Spinal cord (tissue), 10 donors: ENCODE measurements around the gene KCND3. TPM values are rescaled to one million over a fixed set of nuclear protein-coding genes. Genes with fewer than 3 reads are reported as not detected.

Source experiments
- DNase-seq, 6 donors: peaks; one replicate each; pipeline versions ENCODE4 v3.0.0 to v3.0.0-alpha.2; 2013 to 2015; ENCODE audit warnings: low spot score in 6 of 6, low read depth in 4 of 6
- H3K27ac ChIP-seq: one replicate; pipeline ENCODE4 v1.5.1; 2013; ENCODE audit warnings: low read depth, low read length, control low read depth
- H3K27me3 ChIP-seq: one replicate; pipeline ENCODE4 v1.6.1; 2013; ENCODE audit warnings: low read length; ENCODE audit not compliant: control insufficient read depth, insufficient read depth
- H3K36me3 ChIP-seq: one replicate; pipeline ENCODE4 v1.6.1; 2013; ENCODE audit warnings: low read length; ENCODE audit not compliant: control insufficient read depth, insufficient read depth
- H3K4me1 ChIP-seq: one replicate; pipeline ENCODE4 v1.6.1; 2013; ENCODE audit warnings: low read length; ENCODE audit not compliant: control insufficient read depth, insufficient read depth
- H3K4me3 ChIP-seq: one replicate; pipeline ENCODE4 v1.5.1; 2013; ENCODE audit warnings: low read depth, low read length, control low read depth
- H3K9me3 ChIP-seq: one replicate; pipeline ENCODE4 v1.6.1; 2013; ENCODE audit warnings: low read length; ENCODE audit not compliant: control insufficient read depth, insufficient read depth
- WGBS: methylation state at CpG from one replicate; pipeline ENCODE4 v1.1.5; 2013; ENCODE audit warnings: missing lambda C conversion rate; ENCODE audit not compliant: insufficient coverage; 5-methylcytosine and 5-hydroxymethylcytosine counted together
- polyA plus RNA-seq, 2 donors: library from polyadenylated mRNA; unstranded; fragments of 120-200 nt; gene quantifications; one replicate each; pipeline ENCODE4 v1.2.1, GENCODE V29; 2013; ENCODE audit not compliant: insufficient read length in 2 of 2
- total RNA-seq, 2 donors: library from RNA; depleted of rRNA in 1 of 2; stranded (reverse); fragments of 120-200 nt in 1 of 2; fragments of >200 nt in 1 of 2; gene quantifications; one replicate each; pipeline versions ENCODE4 v1.2.3 to v1.2.4, GENCODE V29; 2013 to 2014
- donor health status: healthy.

Gene KCND3
- total and polyA plus RNA-seq, 4 donors, result 9.5 to 35.8 (median 23.3) TPM

DNA sequence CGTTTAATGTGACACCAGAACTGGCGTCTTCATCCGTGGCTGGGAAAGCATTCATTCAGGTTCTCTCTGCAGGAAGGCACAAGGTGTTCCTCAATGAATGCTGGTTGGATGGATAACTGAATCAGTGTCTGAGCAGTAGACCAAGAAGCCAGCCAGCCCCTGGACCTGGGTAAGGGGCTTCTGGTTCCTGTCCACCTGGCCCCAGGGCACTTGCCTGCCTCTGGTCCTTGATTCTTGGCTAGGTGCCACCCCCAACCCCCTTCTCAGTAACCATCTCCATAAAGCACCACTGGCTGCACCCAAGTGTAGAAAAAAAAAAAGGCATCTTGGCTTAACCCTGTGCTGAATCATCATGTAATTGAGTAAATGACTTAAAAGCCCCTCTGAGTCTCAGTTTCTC is 59.1 kb downstream of the KCND3 start:
- no peak for DNase-seq
- WGBS, result 71% methylated on average over 3 of the region's 3 CpGs
- Histone ChIP-seq H3K9me3 (no peaks in the 10 kb centered on the region), H3K4me1 (peaks cover 18% of the 10 kb centered on the region), H3K4me3 (no peak overlapping the region), H3K36me3 (no peaks in the 10 kb centered on the region), H3K27me3 (no peaks in the 10 kb centered on the region), H3K27ac (no peak overlapping the region)

DNA sequence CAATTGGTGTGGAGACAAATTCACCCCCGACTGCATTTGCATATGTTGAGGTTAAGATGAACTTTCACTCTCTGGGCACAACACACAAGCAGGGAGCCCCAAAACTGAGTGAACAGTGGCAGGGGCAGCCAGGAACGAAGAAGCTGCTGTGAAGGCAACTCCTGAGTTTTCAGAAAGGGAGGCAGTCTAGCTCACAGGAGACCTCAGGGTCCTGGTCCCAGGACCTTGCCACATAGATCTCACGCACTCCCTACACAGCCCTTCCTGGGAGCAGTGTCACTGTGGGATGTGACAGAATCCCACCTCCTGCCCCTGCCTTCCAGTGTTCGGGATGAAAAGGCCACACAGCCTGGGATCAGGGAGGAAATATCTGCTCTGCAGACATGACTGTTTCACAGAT is 60.9 kb downstream of the KCND3 start:
- H3K4me3 ChIP-seq, result no peak overlapping the region
- no peak for DNase-seq
- H3K4me1 ChIP-seq, result peaks cover 25% of the 10 kb centered on the region
- WGBS, result 73% methylated on average over 3 of the region's 4 CpGs
- H3K9me3 ChIP-seq, result no peaks in the 10 kb centered on the region
- H3K27ac ChIP-seq, result no peak overlapping the region
- no peaks in the 10 kb centered on the region for H3K27me3 ChIP-seq
- H3K36me3 ChIP-seq, result no peaks in the 10 kb centered on the region

DNA sequence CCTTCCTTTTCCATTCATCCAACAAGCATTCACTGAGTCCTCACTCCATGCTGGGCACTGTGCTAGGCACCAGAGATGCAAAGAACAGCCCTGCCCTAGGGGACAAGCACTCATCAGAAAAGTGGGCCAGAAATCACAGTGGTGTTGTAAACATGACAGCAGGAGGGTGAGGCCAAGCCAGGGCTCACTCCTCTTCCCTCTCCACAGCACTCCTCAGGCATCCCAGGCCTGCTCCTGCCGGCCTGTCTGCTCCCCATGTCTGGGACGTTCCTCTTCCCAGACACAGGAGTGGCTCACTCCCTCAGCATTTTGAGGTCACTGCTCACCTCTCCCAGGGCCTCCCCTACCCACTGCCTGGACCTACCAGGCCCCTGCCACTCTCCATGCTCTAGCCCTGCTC is 61.8 kb downstream of the KCND3 start:
- Histone ChIP-seq H3K4me3 (no peak overlapping the region), H3K4me1 (peaks cover 25% of the 10 kb centered on the region), H3K9me3 (no peaks in the 10 kb centered on the region), H3K27ac (no peak overlapping the region), H3K36me3 (no peaks in the 10 kb centered on the region), H3K27me3 (no peaks in the 10 kb centered on the region)
- WGBS, result 46% methylated on average over 2 of the region's 2 CpGs
- no peak for DNase-seq

DNA sequence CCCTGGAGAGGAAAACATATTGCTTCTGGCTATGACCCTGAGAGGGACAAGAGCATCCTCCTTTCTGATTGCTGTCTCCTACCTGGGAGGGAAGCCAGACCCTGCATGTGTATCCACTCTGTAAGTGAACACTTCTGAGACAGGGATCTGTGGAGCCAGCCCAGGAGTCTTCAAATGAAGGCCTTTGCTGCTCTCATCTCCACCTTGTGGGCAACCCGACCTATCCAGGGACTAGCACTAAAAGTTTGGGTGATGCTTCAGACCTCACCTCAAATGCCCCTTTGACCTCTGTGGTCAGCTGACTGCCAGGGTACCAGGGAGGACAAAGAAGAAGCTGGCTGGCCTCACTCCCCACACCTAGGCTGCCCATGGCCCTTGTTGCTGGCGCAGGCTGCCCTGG is 64.7 kb downstream of the KCND3 start:
- WGBS, result 80% methylated on average over 1 of the region's 2 CpGs
- Histone ChIP-seq H3K4me1 (peaks cover 39% of the 10 kb centered on the region), H3K27ac (no peak overlapping the region), H3K4me3 (no peak overlapping the region), H3K27me3 (no peaks in the 10 kb centered on the region), H3K36me3 (no peaks in the 10 kb centered on the region), H3K9me3 (no peaks in the 10 kb centered on the region)
- DNase-seq, result no peak

- Histone ChIP-seq H3K36me3 (no peaks in the 10 kb centered on the region), H3K4me3 (no peak overlapping the region), H3K27ac (no peak overlapping the region), H3K27me3 (no peaks in the 10 kb centered on the region), H3K9me3 (no peaks in the 10 kb centered on the region), H3K4me1 (peaks cover 42% of the 10 kb centered on the region)
- no peak for DNase-seq
- WGBS, result 83% methylated on average over 1 of the region's 5 CpGs
These were observed 65.7 kb downstream of the KCND3 start for GRCh38 chr1:111923766-111924165.

GRCh38 chr1:111921948-111922347 is 67.5 kb downstream of the KCND3 start:
- Histone ChIP-seq H3K4me1 (peaks cover 35% of the 10 kb centered on the region), H3K4me3 (no peak overlapping the region), H3K9me3 (no peaks in the 10 kb centered on the region), H3K36me3 (no peaks in the 10 kb centered on the region), H3K27me3 (no peaks in the 10 kb centered on the region), H3K27ac (no peak overlapping the region)
- DNase-seq, result peak in 2 of 6 donors; percentile 70 to 75
- 64% methylated on average over 3 of the region's 6 CpGs for WGBS

DNA sequence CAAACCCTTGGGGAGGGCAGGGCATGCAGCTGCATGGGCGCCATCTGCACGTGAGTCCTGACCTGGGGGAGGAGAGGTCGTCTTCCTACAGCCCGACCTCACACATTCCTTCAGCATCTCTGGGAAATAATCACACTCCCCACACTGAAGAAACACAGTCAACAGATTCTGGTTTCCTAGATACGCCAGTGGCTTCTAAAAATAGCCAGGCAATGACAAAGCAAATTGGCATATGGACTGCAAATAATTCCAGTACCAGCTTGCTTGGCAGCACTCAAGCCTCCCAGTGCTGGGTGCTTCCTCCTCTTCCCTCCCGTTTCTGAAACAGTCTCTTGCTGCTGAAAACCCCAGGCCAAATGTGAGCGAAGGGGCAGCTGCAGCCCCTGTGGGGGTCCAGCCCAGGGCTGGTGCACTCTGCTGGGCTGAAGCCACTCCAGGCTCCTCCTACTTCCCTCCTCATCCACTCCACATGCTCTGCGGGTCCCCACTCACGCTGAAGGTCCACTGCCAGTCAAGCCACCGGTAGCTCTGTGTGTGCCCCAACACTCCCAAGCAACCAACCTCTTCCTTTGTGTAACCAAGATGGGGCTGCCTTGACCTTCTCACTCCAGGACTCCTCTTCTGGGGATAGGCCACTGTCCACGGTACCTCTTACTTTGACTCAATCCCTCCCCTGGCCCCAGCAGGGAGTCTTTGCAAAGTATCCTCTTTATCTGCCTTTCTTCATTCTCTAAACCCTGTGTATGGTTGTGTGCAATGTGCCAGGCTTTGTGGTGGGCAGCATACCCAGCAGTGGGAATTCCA is 69.0 kb downstream of the KCND3 start:
- peaks cover 29% of the 10 kb centered on the region for H3K4me1 ChIP-seq
- H3K36me3 ChIP-seq, result no peaks in the 10 kb centered on the region
- 15% methylated on average over 6 of the region's 11 CpGs for WGBS
- H3K4me3 ChIP-seq, result no peak overlapping the region
- H3K27ac ChIP-seq, result peak overlapping the region; percentile 37
- H3K9me3 ChIP-seq, result no peaks in the 10 kb centered on the region
- no peaks in the 10 kb centered on the region for H3K27me3 ChIP-seq
- peak in 4 of 6 donors; percentile 53 to 96 (median 83) for DNase-seq

GRCh38 chr1:111911776-111912515 is 77.5 kb downstream of the KCND3 start:
- no peak overlapping the region for H3K4me3 ChIP-seq
- no peaks in the 10 kb centered on the region for H3K27me3 ChIP-seq
- H3K9me3 ChIP-seq, result peaks cover 5% of the 10 kb centered on the region
- peak in 1 of 6 donors; percentile 65 for DNase-seq
- H3K36me3 ChIP-seq, result no peaks in the 10 kb centered on the region
- no peak overlapping the region for H3K27ac ChIP-seq
- peaks cover 18% of the 10 kb centered on the region for H3K4me1 ChIP-seq
- 50% methylated on average over 2 of the region's 5 CpGs for WGBS

DNA sequence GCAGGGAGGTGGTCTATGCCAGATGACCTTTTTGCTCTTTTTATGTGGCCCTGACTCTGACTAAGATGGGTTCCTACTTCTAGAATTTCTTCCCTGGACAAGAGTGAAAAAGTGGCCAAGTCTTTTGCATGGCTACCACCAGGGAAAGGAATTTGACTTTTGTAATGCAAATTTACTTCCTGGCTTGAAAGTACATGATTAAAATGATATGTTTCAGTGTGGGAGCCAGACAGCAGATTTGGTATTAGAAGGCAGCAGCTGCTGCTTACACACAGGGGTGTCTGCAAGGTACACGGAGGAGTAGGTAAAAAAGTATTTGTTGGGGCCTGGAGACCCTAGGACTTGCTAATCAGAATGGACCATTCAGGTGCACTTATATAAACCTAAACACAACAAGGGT is 78.4 kb downstream of the KCND3 start:
- no peak overlapping the region for H3K4me3 ChIP-seq
- WGBS, result no CpG with 5 or more reads among the region's 1 CpG
- peak in 2 of 6 donors; percentile 29 to 51 for DNase-seq
- H3K27ac ChIP-seq, result no peak overlapping the region
- peaks cover 5% of the 10 kb centered on the region for H3K9me3 ChIP-seq
- H3K36me3 ChIP-seq, result no peaks in the 10 kb centered on the region
- peaks cover 19% of the 10 kb centered on the region for H3K4me1 ChIP-seq
- H3K27me3 ChIP-seq, result no peaks in the 10 kb centered on the region
